HG03442 (cell line): ENCODE results near the gene NRM.

Experiments used
- ATAC-seq: cut with Tn5 transposase; IDR thresholded peaks from one replicate; pipeline ENCODE4 v1.9.1; 2021; ENCODE audit warnings: mild to moderate bottlenecking, moderate library complexity; ENCODE audit not compliant: unreplicated experiment

NRM gene

DNA sequence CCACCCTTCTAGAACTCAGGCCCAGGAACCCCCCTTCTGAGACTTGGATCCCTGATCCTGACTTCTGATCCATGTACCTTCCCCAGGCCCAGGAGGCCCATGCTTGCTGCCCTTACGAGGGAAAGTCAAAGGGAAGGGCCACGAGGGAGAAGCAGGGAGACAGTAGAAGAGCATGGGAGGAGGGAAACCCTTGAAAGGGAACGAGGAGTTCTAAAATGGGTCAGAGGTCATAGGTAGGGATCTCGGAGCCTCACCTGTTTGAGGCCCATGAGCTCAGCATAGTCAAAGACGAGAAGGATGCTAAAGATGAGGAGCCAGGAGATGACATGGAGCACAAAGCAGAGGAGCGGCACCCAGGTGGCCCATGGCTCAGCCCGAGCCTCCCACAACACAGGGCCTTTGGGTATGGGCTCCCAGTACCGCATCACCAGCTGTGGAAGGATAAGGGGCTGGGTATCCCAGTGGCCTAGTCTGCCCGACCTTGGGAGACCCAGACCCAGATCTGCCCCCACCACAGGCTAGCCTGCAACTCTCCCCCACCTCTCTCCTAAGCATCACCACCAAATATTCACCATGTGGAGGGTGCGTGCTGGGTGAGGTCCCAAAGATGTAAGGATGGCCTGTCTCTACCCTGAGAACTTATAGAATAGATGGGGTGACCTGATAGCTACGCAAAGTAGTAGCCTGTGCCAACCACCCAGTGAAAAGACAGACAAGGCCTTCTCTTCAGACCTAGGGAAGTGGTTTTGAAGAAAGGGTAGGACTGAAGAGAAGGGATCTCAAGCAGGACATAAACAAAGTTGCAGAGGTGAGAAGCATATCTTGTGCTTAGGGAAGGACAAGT lies 1.5 kb downstream of the NRM start:
- ATAC-seq: no peak

- no peak for ATAC-seq
These were observed 2.2 kb downstream of the NRM start for GRCh38 chr6:30688569-30688968.

DNA sequence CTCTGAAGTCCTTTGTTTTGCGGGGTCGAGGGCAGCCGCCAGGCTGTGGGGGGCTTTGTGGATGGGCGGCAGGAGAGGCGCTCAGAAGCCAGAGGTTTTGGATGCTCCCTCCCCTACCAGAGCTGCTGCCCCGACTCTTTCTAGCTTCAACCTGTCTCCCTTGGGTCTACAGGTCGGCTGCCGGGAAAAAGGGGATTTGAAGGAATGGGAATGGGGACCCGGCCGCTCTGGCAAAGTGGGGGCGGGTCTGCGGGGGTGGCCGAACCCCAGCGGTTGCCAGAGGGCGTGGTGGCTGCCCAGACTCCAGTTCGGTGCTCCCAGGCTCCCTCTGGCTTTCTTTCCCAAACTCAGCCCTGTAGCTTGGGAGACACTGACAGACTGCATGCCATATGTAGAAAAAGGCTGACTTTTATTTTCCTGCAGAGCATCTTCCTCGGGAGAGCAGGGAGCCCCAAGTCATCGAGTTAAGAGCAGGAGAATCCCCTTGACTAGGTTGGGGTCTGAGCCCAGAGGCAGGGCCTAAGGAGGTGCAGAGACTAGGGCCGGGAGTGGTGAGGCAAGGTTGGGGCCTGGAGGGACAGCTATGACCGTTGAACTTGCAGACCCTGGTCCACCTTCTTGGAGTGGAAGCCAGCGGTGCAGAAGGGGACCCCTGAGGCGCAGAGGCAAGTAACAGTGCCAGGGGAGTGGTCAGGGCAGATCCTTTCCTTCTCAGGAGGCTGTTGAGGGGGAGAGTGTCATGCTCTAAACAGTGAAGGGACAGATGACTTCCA lies 2.9 kb downstream of the NRM start:
- ATAC-seq: no peak

DNA sequence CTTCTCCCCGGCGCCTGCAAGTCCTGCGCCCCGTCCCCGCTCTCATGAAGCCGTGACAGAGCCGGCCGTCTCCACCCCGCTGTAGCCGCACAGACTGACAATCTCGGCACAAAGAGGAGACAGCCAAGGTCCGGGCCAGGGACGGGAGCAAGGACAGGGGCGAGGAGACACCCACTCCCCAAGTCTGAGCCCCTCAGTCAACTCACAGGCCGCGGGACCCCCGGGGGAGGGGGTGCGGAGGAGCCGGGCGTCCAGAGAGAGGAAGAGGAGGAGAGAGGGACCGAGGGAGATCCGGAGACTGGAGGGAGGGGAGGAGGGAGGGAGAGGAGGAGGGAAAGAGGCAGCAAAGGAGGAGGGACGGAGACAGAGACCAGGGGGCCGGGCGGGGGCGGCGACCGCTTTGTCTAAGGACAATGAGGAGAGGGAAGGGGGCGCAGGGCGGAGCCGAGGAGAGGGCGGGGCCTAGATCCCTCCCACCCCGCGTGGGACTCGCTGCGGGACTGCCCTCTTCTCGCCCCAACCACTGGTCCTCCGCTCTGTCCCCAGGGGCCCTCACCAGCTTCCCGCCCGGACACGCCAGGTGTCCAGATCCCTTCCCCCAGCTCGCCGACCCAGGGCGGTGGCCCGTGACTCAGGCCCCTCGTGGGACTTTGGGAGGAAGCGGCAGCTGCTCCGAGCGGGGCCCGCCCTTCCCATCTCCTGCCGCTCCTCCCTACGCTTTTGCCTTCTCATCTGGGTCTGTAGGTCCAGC lies 3.7 kb downstream of the NRM start:
- peak; percentile 46 for ATAC-seq

DNA sequence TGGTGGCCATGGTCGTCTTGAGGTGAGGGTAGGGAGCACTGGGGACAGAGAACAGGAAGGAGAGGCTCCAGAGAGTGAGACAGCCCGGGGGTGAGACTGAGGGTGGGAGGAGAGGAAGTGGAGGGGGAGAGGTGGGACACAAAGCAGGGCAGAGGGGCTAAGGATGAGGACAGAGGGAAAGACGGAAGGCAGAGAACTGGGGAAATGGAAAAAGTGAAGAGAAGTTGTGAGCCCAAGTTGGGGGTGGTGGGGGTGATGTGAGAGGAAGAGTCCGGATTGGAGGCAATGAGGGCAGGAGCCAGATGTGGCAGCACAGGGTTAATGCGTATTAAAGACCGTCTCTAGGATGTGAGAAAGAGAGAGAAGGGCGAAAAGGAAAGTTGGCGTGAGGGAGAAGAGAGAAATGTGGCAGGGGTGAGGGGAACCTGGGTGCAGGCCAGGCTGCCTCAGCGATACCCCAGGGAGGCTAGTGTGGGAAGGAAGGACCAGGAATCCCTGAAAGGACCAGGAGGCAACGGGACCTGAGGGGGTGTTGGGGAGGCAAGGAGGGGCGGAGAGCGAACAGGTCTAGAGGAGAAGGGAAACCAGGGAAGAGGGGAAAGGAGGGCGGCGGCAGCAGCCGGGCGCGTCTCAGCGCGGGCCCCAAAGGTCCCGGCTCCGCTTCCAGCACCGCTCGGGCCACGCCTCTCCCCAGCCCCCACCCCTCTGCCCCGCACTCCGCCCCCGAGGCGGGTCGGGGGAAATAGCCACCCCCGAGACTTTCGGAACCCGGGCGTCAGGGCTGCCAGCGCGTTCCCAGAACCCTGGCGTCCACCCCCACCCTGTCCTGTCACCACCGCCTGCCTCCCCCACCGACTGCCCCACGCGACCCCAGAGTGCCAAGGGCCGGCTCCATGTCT lies 4.5 kb downstream of the NRM start, which contains the start of gene PPP1R18:
Gene PPP1R18 (minus strand): TSS at position 637 of the 899 bp plus-strand sequence. CDS start 627 bp downstream, at position 10.
- no peak for ATAC-seq

DNA sequence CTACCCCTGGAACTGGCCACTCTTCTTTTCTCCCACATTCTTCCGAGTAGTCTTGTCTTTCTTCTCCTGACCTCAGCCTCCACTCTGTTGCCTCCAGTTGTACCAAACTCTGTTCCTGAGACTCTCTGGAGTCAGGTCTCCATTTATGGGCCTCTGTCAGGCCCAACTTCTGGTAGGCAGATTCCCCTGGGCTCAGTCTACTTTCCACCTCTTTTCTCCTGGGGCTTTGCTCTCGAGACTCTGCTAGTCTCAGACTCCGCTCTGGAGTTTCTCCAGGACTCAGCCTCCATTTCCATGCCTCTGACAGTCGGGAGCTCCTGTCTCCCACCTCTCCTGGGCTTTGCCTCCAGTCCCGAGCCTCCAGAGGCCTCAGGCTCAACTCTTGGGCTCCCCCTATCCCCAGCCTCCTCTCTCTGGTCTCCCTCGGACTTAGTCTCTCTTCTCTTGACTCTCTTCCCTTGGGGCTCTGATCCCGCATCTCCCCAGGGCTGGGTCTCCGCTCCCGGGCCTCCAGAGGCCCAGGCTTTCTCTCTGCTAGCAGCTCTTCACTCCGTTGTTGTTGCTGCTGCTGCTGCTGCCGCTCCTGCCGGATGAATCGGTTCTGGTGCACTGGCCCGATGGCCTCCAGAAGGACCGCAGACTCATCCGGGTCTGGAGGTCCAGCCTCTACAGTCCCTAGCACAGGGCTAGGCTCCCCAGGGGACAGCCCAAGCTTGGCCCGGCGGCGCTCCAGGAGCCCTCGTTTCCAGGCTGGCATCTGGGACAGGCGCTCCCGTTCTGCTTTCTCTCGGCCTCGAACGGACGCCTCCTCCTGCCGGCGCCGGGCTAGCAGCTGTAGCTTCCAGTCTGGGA lies 5.4 kb downstream of the NRM start:
- ATAC-seq: no peak

GRCh38 chr6:30684386-30685156 lies 6.2 kb downstream of the NRM start:
- ATAC-seq: no peak

- no peak for ATAC-seq
These were observed 6.8 kb downstream of the NRM start for GRCh38 chr6:30683980-30684338.

GRCh38 chr6:30683183-30683979 lies 7.4 kb downstream of the NRM start:
- ATAC-seq: no peak

DNA sequence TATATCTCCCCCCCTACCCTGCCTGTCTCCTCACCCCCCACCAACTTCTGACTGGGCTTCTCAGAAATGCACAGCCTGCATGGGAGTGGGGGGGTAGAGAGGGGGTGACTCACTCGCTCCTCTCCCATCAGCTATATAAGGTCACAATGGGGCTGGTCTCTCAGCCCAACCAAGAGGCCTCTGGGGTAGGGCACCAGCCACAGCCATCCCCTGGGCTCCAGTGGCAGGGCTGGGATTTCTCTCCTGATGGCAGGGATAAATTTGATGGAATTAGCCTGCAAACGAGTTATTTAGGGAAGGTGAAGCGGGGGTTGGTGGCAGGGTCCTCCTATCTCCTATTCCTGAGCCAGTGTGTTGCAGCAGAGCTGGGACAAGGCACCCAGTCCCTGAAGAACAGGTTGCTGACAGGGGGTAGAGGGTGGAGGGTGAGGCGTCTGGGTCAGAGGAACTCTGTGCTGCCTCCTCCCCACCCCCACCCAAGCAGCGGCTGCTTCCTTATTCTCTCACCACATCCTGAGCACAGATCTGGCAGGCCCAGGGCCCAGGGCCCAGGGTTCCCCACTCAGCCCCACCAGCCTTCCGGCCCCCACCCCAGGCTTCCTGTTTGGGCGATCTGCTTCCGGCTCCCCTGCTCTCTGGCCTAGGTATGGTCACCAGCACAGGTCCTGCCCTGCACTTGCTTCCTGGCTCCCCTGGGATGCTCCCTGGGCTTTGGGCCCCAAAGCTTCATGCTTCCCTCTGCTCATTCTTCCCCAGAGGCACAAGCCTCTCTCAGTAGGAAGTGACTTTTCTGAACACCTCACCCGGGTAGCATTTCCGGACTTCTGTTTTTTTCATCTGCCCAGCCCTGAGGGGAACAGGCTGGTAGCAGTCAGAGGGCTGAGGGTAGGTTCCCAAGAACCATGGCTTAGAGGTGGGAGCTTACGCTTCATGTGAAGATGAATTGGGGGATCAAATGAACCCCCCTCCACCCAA lies 8.4 kb downstream of the NRM start:
- peak; percentile 38 for ATAC-seq

GRCh38 chr6:30681766-30682142 lies 9.0 kb downstream of the NRM start:
- ATAC-seq: no peak

GRCh38 chr6:30679765-30680535 lies 10.8 kb downstream of the NRM start:
- ATAC-seq: no peak

DNA sequence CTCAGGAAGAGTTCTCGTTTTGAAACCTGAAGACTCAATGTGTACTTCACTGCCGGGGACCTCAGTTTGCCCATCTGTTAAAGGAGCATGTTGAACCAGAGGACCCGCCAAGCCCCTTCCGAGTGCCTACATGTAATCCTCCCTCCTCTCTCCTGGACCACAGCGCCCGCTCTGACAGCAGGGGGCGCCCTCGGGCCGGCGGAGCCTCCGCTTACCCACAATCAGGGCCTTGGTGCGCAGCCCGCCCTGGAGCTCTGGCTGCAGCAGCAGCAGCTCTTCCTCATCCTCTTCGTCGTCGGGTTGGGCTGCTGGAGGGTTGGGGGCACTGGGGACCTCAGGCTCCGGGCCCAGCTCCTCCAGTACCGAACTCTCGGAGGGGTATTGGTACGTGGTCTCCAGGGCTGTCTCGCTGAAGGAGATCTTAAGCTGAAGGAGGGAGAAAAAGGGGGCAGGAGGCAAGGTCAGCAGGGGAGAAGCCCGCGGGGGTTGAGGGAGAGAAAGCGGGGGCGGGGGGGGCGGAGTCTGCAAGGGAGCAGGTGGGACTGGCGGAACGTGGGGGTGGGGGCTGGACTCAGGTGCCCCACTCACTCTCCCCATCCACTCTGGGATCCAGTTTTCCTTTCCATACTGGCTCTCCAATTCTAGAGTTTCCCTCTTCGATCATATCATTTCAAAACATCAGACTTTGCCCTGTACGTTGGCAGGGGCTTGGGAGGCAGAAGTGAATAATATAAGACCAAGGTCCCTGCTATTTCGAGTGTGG lies 11.6 kb downstream of the NRM start:
- peak; percentile 39 for ATAC-seq

DNA sequence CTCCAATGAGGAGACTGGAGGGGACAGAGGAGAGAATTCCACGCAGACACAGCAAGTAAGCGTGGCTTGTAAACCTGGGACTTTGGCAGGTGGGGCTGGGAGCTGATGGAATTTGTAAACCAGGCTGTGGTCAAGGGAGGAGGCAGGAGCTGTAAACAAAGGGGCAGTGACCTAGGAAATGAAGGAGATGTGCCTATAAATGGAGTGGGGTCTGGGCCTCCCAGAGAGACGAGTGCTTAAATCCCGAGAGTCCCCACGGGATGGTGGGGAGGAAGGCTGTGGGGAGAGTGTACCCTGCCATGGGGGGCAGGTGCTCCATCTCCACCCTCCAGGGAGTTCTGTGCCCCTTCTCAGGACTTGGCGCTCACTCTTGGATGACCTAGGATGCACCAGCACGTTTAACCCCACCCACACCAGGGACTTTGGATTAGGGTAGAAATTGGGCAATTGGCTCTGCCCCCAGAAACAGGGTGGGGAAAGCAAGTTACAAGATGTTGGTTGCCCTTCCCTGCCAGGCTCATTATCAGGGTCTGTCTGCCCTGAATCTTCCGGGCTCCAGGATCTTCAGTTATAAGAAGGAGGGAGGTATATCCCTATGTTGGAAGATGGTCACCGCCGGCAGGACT lies 14.0 kb downstream of the NRM start:
- no peak for ATAC-seq
